Keratinocyte (primary cell): ENCODE results near the gene ZFYVE26. TPM values are rescaled to one million over a fixed set of nuclear protein-coding genes. Genes with fewer than 3 reads are reported as not detected.

Experiments used
- DNase-seq: peaks from one replicate; pipeline ENCODE4 v3.0.0-alpha.2; 2011; ENCODE audit warnings: low read depth, missing footprints, low spot score
- FAIRE-seq: peaks from 2 replicates; lab custom pipeline; 2011; peaks lifted over from hg19 to GRCh38; lab: Jason Lieb, UNC
- H2AFZ ChIP-seq: 2 replicates; pipeline ENCODE4 v1.6.0; 2012; ENCODE audit warnings: low read length, control low read depth, inconsistent platforms; ENCODE audit not compliant: control insufficient read depth
- H3K27ac ChIP-seq: 2 replicates; pipeline ENCODE4 v1.5.1; 2011; ENCODE audit warnings: low read length; ENCODE audit not compliant: control insufficient read depth, insufficient read depth
- H3K27me3 ChIP-seq: 3 replicates; pipeline ENCODE4 v1.6.0; 2011; ENCODE audit warnings: low read length; ENCODE audit not compliant: control insufficient read depth, insufficient read depth; ENCODE audit errors: extremely low read depth
- H3K36me3 ChIP-seq, 2 experiments: 2 replicates in 1 of 2; 3 replicates in 1 of 2; pipeline ENCODE4 v1.5.1; 2011; ENCODE audit warnings: low read length in 2 of 2, mild to moderate bottlenecking in 1 of 2; ENCODE audit not compliant: control insufficient read depth in 2 of 2, insufficient read depth in 2 of 2; ENCODE audit errors: extremely low read depth in 1 of 2
- H3K4me1 ChIP-seq: 3 replicates; pipeline ENCODE4 v1.5.1; 2011; ENCODE audit warnings: low read length; ENCODE audit not compliant: control insufficient read depth, insufficient read depth; ENCODE audit errors: extremely low read depth
- H3K4me2 ChIP-seq: 3 replicates; pipeline ENCODE4 v1.6.0; 2011; ENCODE audit warnings: low read depth, low read length; ENCODE audit not compliant: control insufficient read depth, insufficient read depth; ENCODE audit errors: extremely low read depth
- H3K4me3 ChIP-seq, 3 experiments: fragments of 200-600 bp in 1 of 3; sonication (generic) in 1 of 3; 2 replicates in 2 of 3; 3 replicates in 1 of 3; pipeline ENCODE4 v1.5.1; 2011 to 2016; ENCODE audit warnings: low read length in 3 of 3, mild to moderate bottlenecking in 3 of 3, control low read depth in 2 of 3, inconsistent platforms in 1 of 3, low read depth in 1 of 3, mixed read lengths in 1 of 3, mixed run types in 1 of 3, moderate library complexity in 1 of 3; ENCODE audit not compliant: control insufficient read depth in 2 of 3, insufficient read depth in 2 of 3; ENCODE audit errors: extremely low read depth in 1 of 3
- H3K79me2 ChIP-seq: 2 replicates; pipeline ENCODE4 v1.6.0; 2012; ENCODE audit warnings: low read length; ENCODE audit not compliant: control insufficient read depth, insufficient read depth
- H3K9ac ChIP-seq: 3 replicates; pipeline ENCODE4 v1.6.0; 2011; ENCODE audit warnings: low read length; ENCODE audit not compliant: control insufficient read depth, insufficient read depth; ENCODE audit errors: extremely low read depth
- H3K9me1 ChIP-seq: 3 replicates; pipeline ENCODE4 v1.6.0; 2011; ENCODE audit warnings: low read length; ENCODE audit not compliant: control insufficient read depth, insufficient read depth; ENCODE audit errors: extremely low read depth
- H3K9me3 ChIP-seq: 2 replicates; pipeline ENCODE4 v1.5.1; 2012; ENCODE audit warnings: low read depth, low read length; ENCODE audit not compliant: control insufficient read depth
- H4K20me1 ChIP-seq: 3 replicates; pipeline ENCODE4 v1.6.0; 2011; ENCODE audit warnings: low read length; ENCODE audit not compliant: control insufficient read depth, insufficient read depth; ENCODE audit errors: extremely low read depth
- EZH2 ChIP-seq: IDR thresholded peaks from one replicate; pipeline ENCODE4 v1.6.1; 2012; ENCODE audit warnings: inconsistent platforms, mild to moderate bottlenecking, low read length, moderate library complexity
- dilution Hi-C: fragments of 300-500 bp; cut with MboI; formaldehyde crosslinking; loops from one replicate; pipeline ENCODE4 v1.7.0; 2020; ENCODE audit warnings: low sequenced_read_pairs; ENCODE audit not compliant: extremely low pct_ligation_motif_present
- polyA plus RNA-seq, 5 experiments: library from polyadenylated mRNA; depleted of rRNA in 3 of 5; stranded (reverse) in 3 of 5; stranded (forward) in 1 of 5; unstranded in 1 of 5; fragments of >200 nt; gene quantifications; 1 replicate in 1 of 5; 2 replicates in 3 of 5; 3 replicates in 1 of 5; pipeline versions ENCODE4 v1.2.1 to v1.2.3, GENCODE V29; 2011 to 2012; ENCODE audit warnings: missing spikeins in 2 of 5, low read depth in 1 of 5, low replicate concordance in 1 of 5
- TF ChIP-seq, protein P1 (sequence below), 3 experiments: IDR thresholded peaks in 1 of 3; conservative IDR thresholded peaks in 1 of 3; optimal IDR thresholded peaks in 1 of 3; 2 replicates in 2 of 3; 3 replicates in 1 of 3; pipeline versions ENCODE3 to v1.5.1; 2011; ENCODE audit warnings: low read length in 3 of 3, mild to moderate bottlenecking in 3 of 3, moderate library complexity in 2 of 3, control low read depth in 1 of 3, inconsistent platforms in 1 of 3; ENCODE audit not compliant: insufficient read depth in 2 of 3; ENCODE audit errors: extremely low read depth in 1 of 3

Gene ZFYVE26
- polyA plus RNA-seq, 1 donor (not counting 4 experiments of a cell fraction or from before 2014, with no cell fraction given), result 9.8 TPM

DNA sequence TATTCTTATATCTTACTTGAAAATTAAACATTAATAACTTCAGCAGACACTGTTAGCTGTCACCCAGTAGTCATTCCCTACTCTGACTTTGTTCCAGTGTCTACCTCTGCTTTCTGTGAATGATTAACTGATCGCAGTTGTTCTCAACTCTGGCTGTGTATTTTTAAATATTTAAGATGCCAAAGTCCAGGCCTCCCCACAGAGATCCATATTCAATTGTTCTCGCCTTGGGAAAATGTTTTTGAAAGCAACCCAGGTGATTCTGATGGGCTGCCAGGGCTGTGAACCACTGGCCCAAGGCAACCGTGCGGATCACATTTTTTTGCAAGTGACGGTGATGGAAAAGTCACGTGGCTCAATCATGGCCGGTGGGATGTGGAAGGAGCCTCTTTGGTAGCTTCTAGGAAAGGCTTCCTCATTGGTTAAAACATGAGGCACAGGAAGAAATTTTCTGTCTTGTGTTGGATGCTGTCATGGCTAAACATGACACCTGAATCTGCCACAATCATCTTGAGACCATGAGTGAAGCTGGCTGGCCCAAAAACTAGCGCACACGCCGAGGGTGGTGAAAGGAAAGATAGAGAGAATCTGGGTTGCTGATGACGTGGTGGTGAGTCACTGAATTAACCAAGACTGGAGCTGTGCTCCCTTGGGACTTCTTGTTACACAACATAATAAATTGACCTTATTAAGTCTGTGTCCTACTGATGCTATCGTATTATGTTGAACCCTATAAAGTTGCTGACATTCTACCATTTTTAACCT, 77.5 kb downstream of the ZFYVE26 start:
- peaks cover 2% of the 10 kb centered on the region for H3K9me1 ChIP-seq
- H3K4me3 ChIP-seq, result no peak overlapping the region
- no peaks in the 10 kb centered on the region for H3K27me3 ChIP-seq
- TF ChIP-seq EZH2, result no peak
- TF ChIP-seq, protein P1, sequence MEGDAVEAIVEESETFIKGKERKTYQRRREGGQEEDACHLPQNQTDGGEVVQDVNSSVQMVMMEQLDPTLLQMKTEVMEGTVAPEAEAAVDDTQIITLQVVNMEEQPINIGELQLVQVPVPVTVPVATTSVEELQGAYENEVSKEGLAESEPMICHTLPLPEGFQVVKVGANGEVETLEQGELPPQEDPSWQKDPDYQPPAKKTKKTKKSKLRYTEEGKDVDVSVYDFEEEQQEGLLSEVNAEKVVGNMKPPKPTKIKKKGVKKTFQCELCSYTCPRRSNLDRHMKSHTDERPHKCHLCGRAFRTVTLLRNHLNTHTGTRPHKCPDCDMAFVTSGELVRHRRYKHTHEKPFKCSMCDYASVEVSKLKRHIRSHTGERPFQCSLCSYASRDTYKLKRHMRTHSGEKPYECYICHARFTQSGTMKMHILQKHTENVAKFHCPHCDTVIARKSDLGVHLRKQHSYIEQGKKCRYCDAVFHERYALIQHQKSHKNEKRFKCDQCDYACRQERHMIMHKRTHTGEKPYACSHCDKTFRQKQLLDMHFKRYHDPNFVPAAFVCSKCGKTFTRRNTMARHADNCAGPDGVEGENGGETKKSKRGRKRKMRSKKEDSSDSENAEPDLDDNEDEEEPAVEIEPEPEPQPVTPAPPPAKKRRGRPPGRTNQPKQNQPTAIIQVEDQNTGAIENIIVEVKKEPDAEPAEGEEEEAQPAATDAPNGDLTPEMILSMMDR (optimal IDR thresholded peaks at IDR 0.05 in 1 of 3, IDR thresholded peaks at IDR 0.05 in 1 of 3, conservative IDR thresholded peaks at IDR 0.05 in 1 of 3; ENCODE audit: extremely low read depth in 1 of 3, insufficient read depth in 2 of 3, low read length in 3 of 3), result no peak
- no peaks in the 10 kb centered on the region for H3K79me2 ChIP-seq
- no peaks in the 10 kb centered on the region for H3K9me3 ChIP-seq
- peaks cover 6% of the 10 kb centered on the region for H3K4me1 ChIP-seq
- no peak overlapping the region for H3K9ac ChIP-seq
- DNase-seq (peak; percentile 40), FAIRE-seq (peak; percentile 86)
- H3K4me2 ChIP-seq, result no peak overlapping the region
- H3K27ac ChIP-seq, result no peak overlapping the region
- H4K20me1 ChIP-seq, result no peaks in the 10 kb centered on the region
- H2AFZ ChIP-seq, result no peak overlapping the region
- dilution Hi-C loops, result no loop called here
- no peaks in the 10 kb centered on the region for H3K36me3 ChIP-seq

DNA sequence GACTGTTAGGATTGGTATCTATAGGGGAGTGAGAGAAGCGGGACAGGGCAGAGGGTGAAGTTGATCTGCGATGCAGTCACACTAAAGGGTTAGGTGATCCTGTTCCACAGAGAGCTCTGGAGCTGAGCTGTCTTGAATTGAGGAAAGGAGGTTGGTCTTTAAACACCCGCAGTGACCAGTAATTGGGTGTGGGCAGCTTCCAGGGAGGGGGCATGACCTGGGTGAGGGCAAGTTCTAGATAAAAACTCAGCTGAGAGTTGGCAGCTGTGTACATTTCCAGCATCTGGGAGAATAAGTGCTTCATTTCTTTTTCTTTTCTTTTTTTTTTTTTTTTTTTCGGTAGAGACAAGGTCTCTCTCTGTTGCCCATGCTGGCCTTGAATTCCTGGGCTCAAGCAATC, 79.6 kb downstream of the ZFYVE26 start:
- TF ChIP-seq EZH2, result no peak
- TF ChIP-seq, protein P1 (optimal IDR thresholded peaks at IDR 0.05 in 1 of 3, IDR thresholded peaks at IDR 0.05 in 1 of 3, conservative IDR thresholded peaks at IDR 0.05 in 1 of 3; ENCODE audit: extremely low read depth in 1 of 3, insufficient read depth in 2 of 3, low read length in 3 of 3), result no peak
- FAIRE-seq (no peak), DNase-seq (no peak)
- no peaks in the 10 kb centered on the region for H3K27me3 ChIP-seq
- no peak overlapping the region for H3K4me2 ChIP-seq
- H3K9ac ChIP-seq, result no peak overlapping the region
- no peak overlapping the region for H3K4me3 ChIP-seq
- dilution Hi-C loops, result no loop called here
- H3K27ac ChIP-seq, result no peak overlapping the region
- no peaks in the 10 kb centered on the region for H3K36me3 ChIP-seq
- H3K9me1 ChIP-seq, result peaks cover 2% of the 10 kb centered on the region
- no peak overlapping the region for H2AFZ ChIP-seq
- no peaks in the 10 kb centered on the region for H4K20me1 ChIP-seq
- H3K4me1 ChIP-seq, result peaks cover 6% of the 10 kb centered on the region
- H3K79me2 ChIP-seq, result no peaks in the 10 kb centered on the region
- H3K9me3 ChIP-seq, result no peaks in the 10 kb centered on the region
